Neural cell (in vitro differentiated cells): ENCODE data around the gene CYP46A1. TPM values are rescaled to one million over a fixed set of nuclear protein-coding genes. Genes with fewer than 3 reads are reported as not detected.

Experiments
- H2AFZ ChIP-seq: fragments of 200-600, 300-800 bp; sonication (generic), shearing (Covaris generic); 2 replicates; pipeline ENCODE4 v1.6.0; 2014; ENCODE audit warnings: low read depth, mild to moderate bottlenecking, antibody characterized with exemption, low read length, moderate library complexity
- H3F3A ChIP-seq: fragments of 200-600 bp; shearing (Covaris generic); 2 replicates; pipeline ENCODE4 v1.6.1; 2016; ENCODE audit warnings: mild to moderate bottlenecking, moderate library complexity, mixed read lengths, antibody characterized with exemption, low read length; ENCODE audit not compliant: insufficient read depth, poor library complexity, severe bottlenecking
- H3K27ac ChIP-seq: fragments of 200-600, 300-800 bp; sonication (generic), shearing (Covaris generic); 2 replicates; pipeline ENCODE4 v1.5.1; 2014; ENCODE audit warnings: mild to moderate bottlenecking, low read length, moderate library complexity
- H3K27me3 ChIP-seq: fragments of 300-800, 200-600 bp; sonication (generic), shearing (Covaris generic); 2 replicates; pipeline ENCODE4 v1.6.0; 2014; ENCODE audit warnings: mild to moderate bottlenecking, low read depth, low read length, moderate library complexity; ENCODE audit not compliant: insufficient read depth
- H3K36me3 ChIP-seq: fragments of 300-800, 200-600 bp; sonication (generic), shearing (Covaris generic); 2 replicates; pipeline ENCODE4 v1.5.1; 2014; ENCODE audit warnings: mild to moderate bottlenecking, antibody characterized with exemption, low read length, moderate library complexity; ENCODE audit not compliant: insufficient read depth
- H3K4me2 ChIP-seq: fragments of 300-800, 200-600 bp; sonication (generic), shearing (Covaris generic); 2 replicates; pipeline ENCODE4 v1.6.0; 2014; ENCODE audit warnings: mild to moderate bottlenecking, low read length
- H3K4me3 ChIP-seq: fragments of 300-800, 200-600 bp; sonication (generic), shearing (Covaris generic); 2 replicates; pipeline ENCODE4 v1.5.1; 2014; ENCODE audit warnings: mild to moderate bottlenecking, low read length, moderate library complexity
- H3K79me2 ChIP-seq: fragments of 200-600 bp; shearing (Covaris generic); replicated peaks from 2 replicates; pipeline ENCODE4 v1.6.0; 2014; ENCODE audit warnings: mild to moderate bottlenecking, low read length, moderate library complexity; ENCODE audit not compliant: insufficient read depth
- H3K9ac ChIP-seq: fragments of 300-800, 200-600 bp; sonication (generic), shearing (Covaris generic); 2 replicates; pipeline ENCODE4 v1.6.1; 2016; ENCODE audit warnings: mild to moderate bottlenecking, low read length, mixed read lengths
- H3K9me2 ChIP-seq: fragments of 200-600 bp; shearing (Covaris generic); 2 replicates; pipeline ENCODE4 v1.6.1; 2016; ENCODE audit warnings: mild to moderate bottlenecking, low read length, mixed read lengths; ENCODE audit not compliant: insufficient read depth
- H3K9me3 ChIP-seq: fragments of 200-600, 300-800 bp; sonication (generic), shearing (Covaris generic); 2 replicates; pipeline ENCODE4 v1.6.1; 2016; ENCODE audit warnings: mild to moderate bottlenecking, mixed run types, low read length, moderate library complexity, mixed read lengths
- H4K20me1 ChIP-seq: fragments of 200-600 bp; shearing (Covaris generic); 2 replicates; pipeline ENCODE4 v1.6.1; 2016; ENCODE audit warnings: mild to moderate bottlenecking, mixed run types; ENCODE audit not compliant: insufficient read depth
- EP300 ChIP-seq: fragments of 450-650 bp; conservative IDR thresholded peaks from 2 replicates; pipeline ENCODE4 v1.6.1; 2014; ENCODE audit warnings: antibody characterized with exemption, mild to moderate bottlenecking, moderate library complexity; ENCODE audit not compliant: poor library complexity, severe bottlenecking
- EZH2 ChIP-seq: fragments of 200-600, 300-800 bp; shearing (Covaris generic), sonication (generic); IDR thresholded peaks from 2 replicates; pipeline ENCODE4 v1.6.1; 2014; ENCODE audit warnings: antibody characterized with exemption, low read length, borderline replicate concordance, mild to moderate bottlenecking; ENCODE audit not compliant: insufficient read depth, poor library complexity, severe bottlenecking
- MXI1 ChIP-seq: fragments of 450-650 bp; conservative IDR thresholded peaks from 2 replicates; pipeline ENCODE4 v1.6.1; 2014; ENCODE audit warnings: antibody characterized with exemption, mild to moderate bottlenecking; ENCODE audit not compliant: poor library complexity, severe bottlenecking
- POLR2AphosphoS5 ChIP-seq: IDR thresholded peaks from 2 replicates; pipeline ENCODE4 v1.6.1; 2012
- RAD21 ChIP-seq: fragments of 450-650 bp; conservative IDR thresholded peaks from 2 replicates; pipeline ENCODE4 v1.6.1; 2014; ENCODE audit warnings: antibody characterized with exemption, mild to moderate bottlenecking, moderate library complexity
- SMC3 ChIP-seq: fragments of 450-650 bp; conservative IDR thresholded peaks from 2 replicates; pipeline ENCODE4 v1.6.1; 2014; ENCODE audit warnings: antibody characterized with exemption, mild to moderate bottlenecking, moderate library complexity; ENCODE audit not compliant: poor library complexity
- TAF1 ChIP-seq: IDR thresholded peaks from 2 replicates; pipeline ENCODE4 v1.6.1; 2012; ENCODE audit warnings: low read depth
- polyA plus RNA-seq: library from polyadenylated mRNA; depleted of rRNA; stranded (reverse); fragments of >200 nt; gene quantifications from 2 replicates; pipeline ENCODE4 v1.2.3, GENCODE V29; 2014
- TF ChIP-seq, protein P1 (sequence below): IDR thresholded peaks from 2 replicates; pipeline ENCODE4 v1.6.1; 2012; ENCODE audit warnings: borderline replicate concordance
- TF ChIP-seq, protein P2 (sequence below): fragments of 450-650 bp; IDR thresholded peaks from 2 replicates; pipeline ENCODE4 v1.5.1; 2014; ENCODE audit warnings: antibody characterized with exemption, mild to moderate bottlenecking, moderate library complexity; ENCODE audit not compliant: poor library complexity, severe bottlenecking

Gene CYP46A1
- polyA plus RNA-seq, 1 donor from 2014 or later: 5.4 TPM

GRCh38 chr14:99763527-99764221 is 79.6 kb downstream of the CYP46A1 start:
- no peak for TF ChIP-seq RAD21
- TF ChIP-seq TAF1: no peak
- no peak for TF ChIP-seq MXI1
- no peak for TF ChIP-seq SMC3
- TF ChIP-seq, protein P1, sequence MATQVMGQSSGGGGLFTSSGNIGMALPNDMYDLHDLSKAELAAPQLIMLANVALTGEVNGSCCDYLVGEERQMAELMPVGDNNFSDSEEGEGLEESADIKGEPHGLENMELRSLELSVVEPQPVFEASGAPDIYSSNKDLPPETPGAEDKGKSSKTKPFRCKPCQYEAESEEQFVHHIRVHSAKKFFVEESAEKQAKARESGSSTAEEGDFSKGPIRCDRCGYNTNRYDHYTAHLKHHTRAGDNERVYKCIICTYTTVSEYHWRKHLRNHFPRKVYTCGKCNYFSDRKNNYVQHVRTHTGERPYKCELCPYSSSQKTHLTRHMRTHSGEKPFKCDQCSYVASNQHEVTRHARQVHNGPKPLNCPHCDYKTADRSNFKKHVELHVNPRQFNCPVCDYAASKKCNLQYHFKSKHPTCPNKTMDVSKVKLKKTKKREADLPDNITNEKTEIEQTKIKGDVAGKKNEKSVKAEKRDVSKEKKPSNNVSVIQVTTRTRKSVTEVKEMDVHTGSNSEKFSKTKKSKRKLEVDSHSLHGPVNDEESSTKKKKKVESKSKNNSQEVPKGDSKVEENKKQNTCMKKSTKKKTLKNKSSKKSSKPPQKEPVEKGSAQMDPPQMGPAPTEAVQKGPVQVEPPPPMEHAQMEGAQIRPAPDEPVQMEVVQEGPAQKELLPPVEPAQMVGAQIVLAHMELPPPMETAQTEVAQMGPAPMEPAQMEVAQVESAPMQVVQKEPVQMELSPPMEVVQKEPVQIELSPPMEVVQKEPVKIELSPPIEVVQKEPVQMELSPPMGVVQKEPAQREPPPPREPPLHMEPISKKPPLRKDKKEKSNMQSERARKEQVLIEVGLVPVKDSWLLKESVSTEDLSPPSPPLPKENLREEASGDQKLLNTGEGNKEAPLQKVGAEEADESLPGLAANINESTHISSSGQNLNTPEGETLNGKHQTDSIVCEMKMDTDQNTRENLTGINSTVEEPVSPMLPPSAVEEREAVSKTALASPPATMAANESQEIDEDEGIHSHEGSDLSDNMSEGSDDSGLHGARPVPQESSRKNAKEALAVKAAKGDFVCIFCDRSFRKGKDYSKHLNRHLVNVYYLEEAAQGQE: no peak
- TF ChIP-seq EZH2: no peak
- TF ChIP-seq POLR2AphosphoS5: no peak
- no peak for TF ChIP-seq EP300
- TF ChIP-seq, protein P2, sequence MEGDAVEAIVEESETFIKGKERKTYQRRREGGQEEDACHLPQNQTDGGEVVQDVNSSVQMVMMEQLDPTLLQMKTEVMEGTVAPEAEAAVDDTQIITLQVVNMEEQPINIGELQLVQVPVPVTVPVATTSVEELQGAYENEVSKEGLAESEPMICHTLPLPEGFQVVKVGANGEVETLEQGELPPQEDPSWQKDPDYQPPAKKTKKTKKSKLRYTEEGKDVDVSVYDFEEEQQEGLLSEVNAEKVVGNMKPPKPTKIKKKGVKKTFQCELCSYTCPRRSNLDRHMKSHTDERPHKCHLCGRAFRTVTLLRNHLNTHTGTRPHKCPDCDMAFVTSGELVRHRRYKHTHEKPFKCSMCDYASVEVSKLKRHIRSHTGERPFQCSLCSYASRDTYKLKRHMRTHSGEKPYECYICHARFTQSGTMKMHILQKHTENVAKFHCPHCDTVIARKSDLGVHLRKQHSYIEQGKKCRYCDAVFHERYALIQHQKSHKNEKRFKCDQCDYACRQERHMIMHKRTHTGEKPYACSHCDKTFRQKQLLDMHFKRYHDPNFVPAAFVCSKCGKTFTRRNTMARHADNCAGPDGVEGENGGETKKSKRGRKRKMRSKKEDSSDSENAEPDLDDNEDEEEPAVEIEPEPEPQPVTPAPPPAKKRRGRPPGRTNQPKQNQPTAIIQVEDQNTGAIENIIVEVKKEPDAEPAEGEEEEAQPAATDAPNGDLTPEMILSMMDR: no peak
- H3K4me2 ChIP-seq: no peak overlapping the region
- H3K4me3 ChIP-seq: no peak overlapping the region
- H3K9me2 ChIP-seq: no peaks in the 10 kb centered on the region
- no peaks in the 10 kb centered on the region for H3K36me3 ChIP-seq
- no peaks in the 10 kb centered on the region for H3F3A ChIP-seq
- H3K79me2 ChIP-seq: no peaks in the 10 kb centered on the region
- no peaks in the 10 kb centered on the region for H3K9me3 ChIP-seq
- no peak overlapping the region for H3K27ac ChIP-seq
- H2AFZ ChIP-seq: no peak overlapping the region
- H3K9ac ChIP-seq: no peak overlapping the region
- no peaks in the 10 kb centered on the region for H3K27me3 ChIP-seq
- H4K20me1 ChIP-seq: no peaks in the 10 kb centered on the region

GRCh38 chr14:99764222-99764706 is 80.2 kb downstream of the CYP46A1 start:
- Histone ChIP-seq H3K9ac (no peak overlapping the region), H3K4me3 (no peak overlapping the region), H4K20me1 (no peaks in the 10 kb centered on the region), H3K9me3 (no peaks in the 10 kb centered on the region), H3K27ac (no peak overlapping the region), H3K4me2 (no peak overlapping the region), H3K27me3 (no peaks in the 10 kb centered on the region), H3K79me2 (no peaks in the 10 kb centered on the region), H3K9me2 (no peaks in the 10 kb centered on the region), H3F3A (no peaks in the 10 kb centered on the region), H2AFZ (no peak overlapping the region), H3K36me3 (no peaks in the 10 kb centered on the region)
- TF ChIP-seq POLR2AphosphoS5: no peak
